ENCODE measurements around the gene TRABD2A.

Gene TRABD2A

DNA sequence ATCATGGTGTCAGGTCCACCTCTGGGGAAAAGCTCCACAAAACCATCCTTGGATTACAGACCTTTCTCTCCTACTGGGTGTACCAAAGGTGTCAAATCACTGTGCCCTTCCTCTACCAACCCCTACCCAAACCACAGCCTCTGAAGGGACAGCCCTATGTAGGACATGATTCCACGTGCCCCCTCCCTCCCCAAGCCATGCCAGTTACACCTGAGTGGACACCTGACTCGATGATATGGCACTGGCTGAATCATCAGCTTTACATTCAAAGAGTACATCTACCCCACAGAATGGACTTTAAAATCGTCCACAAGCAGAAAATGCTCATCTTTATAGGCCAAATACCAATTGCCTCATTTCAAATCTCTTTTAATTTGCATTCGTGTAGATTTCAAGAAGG is 26.0 kb downstream of the TRABD2A start:
- no peak for DNase-seq (ENCODE audit: low read depth in 2 of 2)

DNA sequence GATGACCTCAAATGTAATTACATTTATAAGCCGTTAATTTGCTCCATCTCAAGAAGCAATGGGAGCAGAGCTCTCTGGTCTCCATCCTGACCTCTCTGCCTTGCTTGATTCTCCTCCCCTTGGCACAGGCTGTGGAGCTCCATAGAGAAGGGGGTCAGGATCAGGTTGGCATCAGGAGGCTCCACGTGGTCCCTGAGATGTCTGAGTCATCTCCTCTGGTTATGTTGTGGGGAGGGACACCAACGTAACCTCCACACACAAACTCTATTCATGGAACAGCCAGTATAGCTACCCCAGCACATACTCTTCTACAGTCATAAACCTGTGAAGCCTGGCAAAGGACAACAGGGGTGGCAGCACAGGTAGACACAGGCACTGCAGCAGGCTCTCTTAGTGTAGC is 29.0 kb downstream of the TRABD2A start:
- no peak for DNase-seq (ENCODE audit: low read depth in 2 of 2)

DNA sequence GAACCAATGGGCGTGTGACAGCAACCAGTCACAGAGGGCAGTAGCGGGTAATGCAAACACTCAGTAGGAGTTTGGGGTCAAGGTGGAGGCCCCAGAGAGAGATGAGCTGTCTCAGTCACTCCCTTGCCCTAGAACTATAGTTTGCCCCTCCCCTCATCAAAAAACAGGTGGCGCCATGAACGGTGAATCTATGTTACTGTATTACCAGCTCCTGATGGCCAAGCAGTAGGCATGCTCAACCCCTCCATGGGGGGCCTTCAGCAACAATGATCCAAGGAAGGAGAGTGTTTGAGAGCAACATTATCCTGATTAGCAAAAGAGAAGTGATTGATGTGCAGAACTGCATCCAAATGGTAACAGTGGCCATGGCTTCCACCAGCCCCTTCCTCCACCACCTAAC is 30.4 kb downstream of the TRABD2A start:
- no peak for DNase-seq (ENCODE audit: low read depth in 2 of 2)

DNA sequence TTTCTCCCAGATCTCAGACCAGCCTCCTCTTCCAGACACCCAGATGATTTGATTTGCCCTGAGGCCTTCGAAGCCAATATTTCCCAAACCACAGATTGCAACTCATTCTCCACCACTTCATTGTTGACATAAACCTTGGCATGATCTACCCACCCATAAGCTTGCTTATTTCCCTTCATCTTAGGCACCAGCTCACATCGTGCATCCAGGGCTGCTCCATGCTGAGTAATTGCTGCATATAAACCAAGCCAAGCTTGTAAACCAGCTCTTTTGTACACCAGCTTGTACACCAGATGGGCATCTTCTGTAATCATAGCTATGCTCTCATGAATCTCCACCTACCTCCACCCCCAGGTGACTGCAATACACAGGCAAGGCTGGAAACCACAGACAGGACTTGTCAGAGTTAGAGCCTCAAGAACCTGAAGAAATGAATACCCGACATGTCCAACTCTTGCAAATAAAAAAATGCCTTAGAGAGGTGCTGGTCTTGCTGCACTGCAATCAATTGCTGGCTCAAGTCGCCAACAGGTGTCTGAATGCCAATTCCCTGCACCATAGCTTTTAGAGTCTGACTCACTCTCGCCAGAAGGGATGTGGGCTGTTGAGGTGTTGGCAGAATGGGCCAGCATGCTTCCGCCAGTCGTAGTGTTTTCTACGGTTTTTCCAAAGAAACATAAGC is 31.5 kb downstream of the TRABD2A start:
- DNase-seq (ENCODE audit: low read depth in 2 of 2) = no peak

DNA sequence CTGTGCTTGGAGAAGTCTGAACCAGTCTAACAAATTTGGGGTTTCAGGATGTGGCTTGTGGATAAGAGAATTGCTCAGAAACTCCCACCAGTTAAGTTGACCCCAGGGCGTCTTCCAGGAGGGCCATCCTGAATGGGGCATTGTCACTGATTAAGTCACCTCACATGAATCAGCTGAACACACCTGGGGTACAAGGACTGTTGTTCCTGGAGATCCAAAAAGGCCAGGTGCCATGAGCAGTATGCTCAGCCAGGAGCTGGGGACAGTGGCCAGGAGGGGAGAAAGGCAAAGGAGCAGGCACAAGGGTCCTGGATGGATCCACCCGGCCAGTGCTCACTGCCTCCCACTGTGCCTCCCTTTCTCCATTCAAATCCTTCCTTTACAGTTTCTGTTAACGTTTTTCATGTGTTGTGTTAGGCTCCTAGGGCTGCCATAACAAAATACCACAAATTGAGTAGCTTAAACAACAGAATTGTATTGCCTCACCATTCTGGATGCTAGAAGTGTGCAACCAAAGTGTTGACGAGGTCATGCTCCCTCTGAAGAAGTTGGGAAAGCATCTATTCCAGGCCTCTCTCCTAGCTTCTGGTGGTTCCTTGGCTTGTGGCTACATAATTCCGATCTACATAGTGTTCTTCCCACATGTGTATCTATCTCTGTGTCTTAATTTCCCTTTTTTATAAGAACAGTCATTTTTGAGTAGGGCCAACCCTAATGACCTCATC is 33.4 kb downstream of the TRABD2A start:
- no peak for DNase-seq (ENCODE audit: low read depth in 2 of 2)

DNA sequence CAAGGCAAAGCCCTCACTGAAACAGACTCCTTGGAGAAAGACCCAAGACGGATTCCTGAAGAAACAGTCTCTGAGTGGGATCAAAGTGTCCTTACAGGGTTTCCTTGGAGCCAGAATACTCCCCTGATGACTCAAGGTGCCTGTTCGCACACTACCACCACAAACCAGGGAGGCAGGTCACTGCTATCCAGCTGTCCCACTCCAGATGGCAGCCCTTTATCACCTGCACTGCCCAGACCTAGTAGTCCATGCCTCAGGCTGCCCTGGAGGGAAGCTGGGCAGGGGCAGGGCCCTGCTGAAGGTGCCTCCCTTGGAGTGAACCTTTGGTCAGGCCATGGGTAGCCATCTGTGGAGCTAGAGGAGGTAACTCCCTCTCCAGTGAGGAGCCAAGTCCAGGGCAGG is 34.1 kb downstream of the TRABD2A start:
- DNase-seq (ENCODE audit: low read depth in 2 of 2) = no peak

DNA sequence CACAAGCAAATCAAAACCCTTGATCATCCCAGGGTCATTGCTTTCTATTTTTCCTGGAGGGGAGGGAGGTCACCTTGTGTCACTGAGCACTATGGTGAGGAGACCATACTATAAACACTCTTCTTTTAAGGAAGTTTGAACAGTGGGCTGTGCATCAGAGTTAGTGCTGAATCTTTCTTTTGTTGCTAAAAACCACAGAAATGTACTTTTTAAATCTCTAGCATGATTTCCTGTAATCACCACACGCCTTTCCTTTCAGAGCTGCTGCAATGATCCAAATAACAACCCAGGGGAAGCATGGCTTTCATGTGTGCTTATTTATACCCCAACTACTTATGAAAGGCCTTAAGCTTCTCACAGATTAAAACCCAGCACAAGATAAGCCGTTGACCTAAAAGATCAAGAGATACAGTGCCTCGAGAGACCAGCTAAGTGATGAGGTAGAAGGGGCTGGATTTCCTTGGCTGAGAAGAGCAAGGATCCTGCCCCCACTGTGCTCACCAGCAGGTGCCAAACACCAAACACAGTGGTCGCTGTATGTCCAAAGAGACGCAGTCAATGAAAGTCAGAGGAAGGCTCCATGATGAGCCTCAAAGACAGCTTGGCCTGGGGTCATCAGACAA is 34.7 kb downstream of the TRABD2A start:
- DNase-seq (ENCODE audit: low read depth in 2 of 2) = no peak

DNA sequence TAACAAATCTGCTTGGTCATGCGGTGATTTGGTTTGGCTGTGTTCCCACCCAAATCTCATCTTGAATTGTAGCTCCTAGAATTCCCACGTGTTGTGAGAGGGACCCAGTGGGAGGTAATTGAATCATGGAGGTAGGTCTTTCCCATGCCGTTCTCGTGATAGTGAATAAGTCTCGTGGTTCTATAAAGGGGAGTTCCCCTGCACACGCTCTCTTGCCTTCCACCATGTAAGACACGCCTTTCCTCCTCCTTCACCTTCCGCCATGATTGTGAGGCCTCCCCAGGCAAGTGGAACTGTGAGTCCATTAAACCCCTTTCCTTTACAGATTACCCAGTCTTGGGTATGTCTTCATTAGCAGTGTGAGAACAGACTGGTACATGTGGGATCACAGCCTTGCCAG is 36.7 kb downstream of the TRABD2A start:
- DNase-seq (ENCODE audit: low read depth in 2 of 2) = no peak

DNA sequence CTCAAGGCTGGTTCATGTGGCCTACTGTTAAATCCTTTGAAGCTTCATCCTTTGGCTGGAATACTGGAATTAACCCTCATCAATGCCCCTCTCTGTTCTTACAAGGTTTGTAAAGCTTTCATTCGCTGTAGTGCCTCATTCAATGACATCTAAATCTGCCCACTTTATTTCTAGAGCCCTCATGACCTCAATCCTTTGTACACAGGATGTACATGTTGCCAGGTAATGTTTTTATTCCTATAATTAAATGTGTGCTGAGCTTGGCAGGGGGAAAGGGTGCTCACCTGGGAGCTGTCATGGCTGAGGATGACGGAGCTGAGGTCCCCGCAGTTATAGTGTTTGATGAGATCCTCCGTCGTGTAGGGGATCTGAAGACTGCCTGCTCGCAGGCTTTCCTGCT is 39.3 kb downstream of the TRABD2A start:
- DNase-seq (ENCODE audit: low read depth in 2 of 2) = no peak

DNA sequence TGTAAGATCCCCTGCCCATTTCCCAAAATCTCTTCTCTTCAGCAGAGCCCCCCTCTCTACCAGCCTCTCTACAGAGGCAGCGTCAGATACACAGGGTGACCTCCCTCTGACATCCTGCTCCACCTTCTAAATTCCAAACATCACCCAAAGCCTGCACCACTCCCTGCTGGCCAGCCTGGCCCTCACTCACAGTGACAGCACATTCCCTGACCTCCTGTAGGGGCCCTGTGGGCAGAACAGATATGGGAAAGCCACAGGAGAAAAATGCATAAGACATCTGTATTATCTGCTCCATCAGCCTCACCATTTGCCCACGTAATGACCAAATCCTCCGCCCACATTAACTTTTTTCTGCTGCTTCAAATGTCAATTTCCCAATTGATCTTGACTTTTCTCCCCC is 40.6 kb downstream of the TRABD2A start:
- DNase-seq (ENCODE audit: low read depth in 2 of 2) = no peak

DNA sequence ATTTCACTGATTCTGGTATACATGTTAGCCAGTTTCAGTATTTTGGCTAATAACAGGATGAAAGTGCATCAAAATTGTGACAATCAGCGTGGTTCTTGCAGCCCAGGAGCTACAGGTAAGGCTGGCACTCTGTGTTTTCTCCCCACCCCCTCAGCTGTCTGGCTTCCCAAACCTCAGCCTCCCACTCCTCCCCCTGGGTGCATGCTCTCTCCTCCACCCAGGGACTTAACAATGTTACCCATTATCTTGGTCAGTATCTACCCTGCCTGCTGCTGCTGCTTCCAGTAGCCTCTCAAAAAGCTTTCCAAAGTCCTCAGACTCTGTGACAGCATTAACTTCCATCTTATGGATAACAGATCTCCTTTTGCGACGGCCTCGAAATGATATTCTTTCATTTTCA is 41.0 kb downstream of the TRABD2A start:
- DNase-seq (ENCODE audit: low read depth in 2 of 2) = no peak

DNA sequence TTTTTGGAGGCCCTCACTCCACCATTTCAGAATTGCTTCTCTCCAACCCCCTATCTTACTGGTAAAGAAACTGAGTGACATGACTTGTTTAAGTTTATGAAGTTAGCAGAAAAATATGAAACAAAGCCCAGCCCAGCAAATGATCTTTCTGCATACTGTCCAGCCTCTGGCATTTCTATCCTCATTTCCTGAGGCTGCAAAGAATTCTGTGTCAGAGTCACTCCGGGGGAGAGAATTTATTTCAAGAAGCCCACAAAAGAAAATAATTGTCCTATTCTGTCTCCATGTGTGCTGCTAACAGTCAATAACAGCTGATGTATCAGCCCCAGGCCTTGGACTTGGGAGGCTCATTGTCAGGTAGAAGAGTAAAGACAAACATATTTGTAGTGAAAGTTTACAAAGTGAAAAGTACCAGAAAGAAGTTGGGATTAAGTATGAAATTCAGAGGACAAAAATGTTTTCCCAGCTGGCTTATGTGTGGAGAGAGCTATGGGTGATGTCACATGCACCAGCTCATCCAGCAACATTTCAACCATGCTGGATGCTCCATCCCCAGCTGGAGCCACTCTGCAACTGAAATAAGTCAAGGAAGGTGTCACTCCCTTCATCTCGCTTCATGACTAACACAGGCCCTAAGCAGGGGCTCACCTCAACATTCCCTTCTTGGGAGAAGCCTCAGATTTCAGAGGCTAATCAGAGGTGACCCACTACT is 42.3 kb downstream of the TRABD2A start:
- DNase-seq (ENCODE audit: low read depth in 2 of 2) = no peak

DNA sequence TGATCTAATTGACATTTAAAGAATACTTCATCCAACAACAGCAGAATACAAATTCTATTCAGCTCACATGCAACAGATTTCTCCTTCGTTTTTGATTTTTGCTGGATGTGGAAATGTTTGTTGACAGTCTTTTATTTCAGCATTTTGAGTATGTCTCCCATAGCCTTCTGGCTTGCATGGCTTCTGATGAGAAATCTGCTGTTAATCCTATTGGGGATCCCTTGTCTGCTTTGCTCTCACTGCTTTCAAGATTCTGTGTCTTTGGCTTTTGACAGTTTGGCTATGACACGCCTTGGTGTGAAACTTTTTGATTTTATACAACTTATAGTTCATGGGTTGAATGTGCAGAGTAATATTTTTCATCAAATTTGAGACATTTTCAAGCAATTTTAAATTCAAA is 44.7 kb downstream of the TRABD2A start:
- no peak for DNase-seq (ENCODE audit: low read depth in 2 of 2)

DNA sequence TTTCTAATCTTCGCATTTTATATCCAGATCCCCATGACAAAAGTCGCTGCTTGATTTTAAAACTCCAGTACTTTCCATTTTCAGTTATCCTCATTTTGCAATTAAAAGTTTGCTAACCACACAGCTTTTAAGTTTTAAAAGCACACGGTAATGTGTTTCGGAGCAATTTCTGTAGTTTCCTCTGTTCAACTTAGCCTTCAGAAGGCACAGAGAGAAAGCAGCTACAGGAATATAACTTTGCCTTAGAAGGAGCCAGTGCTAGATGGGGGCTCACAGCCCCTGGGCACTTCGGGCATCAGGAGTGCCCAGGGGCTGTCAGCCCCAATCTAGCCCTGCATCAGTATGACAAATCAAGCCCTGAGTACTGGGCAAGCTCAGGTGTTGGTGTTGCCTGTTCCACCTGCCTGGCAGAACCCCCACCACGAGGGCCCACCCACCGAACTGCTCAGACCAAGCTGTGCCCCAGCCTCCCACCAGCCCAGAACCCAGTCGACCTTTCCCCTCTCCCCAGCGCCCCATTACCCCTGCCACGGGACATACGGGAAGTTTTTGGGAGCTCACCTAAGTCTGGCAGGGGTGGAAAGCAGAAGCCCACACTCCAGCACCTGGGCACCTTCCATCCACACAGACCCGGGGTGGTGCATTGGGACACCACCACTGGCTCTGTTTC is 47.3 kb downstream of the TRABD2A start:
- no peak for DNase-seq (ENCODE audit: low read depth in 2 of 2)

DNA sequence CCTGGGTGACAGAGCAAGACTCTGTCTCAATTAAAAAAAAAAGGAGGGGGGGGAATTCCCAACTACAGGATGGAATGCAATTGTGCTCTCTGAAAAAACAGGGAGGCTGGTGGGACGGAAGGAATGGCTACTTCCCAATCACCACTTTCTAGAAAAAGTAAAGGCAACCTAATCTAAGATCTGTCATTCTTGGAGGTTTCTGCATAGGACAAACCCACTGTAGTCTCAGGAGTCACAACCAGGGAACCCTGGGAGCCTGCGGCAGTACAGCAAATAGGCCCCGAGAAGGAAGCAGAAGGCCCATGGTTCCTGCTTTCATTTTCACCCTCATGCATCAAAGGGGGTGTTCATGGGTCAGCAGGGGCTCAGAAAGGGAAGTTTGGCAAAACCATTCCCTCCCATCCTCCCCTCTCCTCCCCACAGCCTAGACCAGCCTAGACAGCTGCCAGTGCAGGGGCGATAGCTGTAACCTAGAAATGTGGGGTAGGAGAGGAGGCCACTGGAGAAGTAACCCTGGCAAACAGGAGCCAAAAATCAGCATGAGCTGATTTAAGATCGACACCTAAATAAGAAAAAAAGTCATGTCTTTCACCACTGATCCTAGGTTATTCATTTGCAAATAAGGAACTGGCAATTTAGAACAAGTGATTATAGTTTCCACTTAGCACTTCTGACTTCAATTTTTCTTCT is 48.0 kb downstream of the TRABD2A start:
- no peak for DNase-seq (ENCODE audit: low read depth in 2 of 2)

DNA sequence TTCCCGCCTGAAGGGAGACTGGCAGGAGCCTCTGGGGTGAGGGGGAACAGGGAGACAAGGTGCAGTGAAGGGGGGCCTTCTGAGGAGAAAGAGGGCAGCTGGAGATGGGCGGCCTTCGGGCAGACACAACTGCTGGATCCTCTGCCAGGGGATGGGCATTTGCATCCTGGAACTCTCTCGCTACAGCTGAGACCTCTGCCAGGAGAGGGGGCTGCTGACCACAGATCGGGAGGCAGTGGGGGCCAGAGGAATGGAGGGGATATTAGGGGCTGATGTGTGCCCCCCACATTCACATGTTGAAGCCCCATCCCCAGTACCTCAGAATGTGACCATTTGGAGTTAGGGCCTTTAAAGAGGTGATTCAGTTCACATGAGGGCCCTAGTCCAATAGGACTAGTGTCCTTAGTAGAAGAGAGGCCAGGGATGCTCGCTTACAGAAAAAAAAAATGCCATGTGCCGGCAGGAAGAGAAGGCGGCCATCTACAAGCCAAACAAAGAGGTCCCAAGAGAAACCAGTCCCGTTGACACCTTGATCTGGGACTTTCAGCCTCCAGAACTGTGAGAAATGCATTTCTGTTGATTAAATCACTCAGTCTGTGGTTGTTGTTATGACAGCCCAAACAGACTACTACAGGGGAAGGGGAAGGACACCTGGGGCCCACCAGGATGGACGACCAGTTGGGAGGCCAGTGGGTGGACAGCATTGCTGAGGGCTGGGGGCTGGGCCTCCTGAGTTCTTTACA is 50.0 kb downstream of the TRABD2A start:
- no peak for DNase-seq (ENCODE audit: low read depth in 2 of 2)

DNA sequence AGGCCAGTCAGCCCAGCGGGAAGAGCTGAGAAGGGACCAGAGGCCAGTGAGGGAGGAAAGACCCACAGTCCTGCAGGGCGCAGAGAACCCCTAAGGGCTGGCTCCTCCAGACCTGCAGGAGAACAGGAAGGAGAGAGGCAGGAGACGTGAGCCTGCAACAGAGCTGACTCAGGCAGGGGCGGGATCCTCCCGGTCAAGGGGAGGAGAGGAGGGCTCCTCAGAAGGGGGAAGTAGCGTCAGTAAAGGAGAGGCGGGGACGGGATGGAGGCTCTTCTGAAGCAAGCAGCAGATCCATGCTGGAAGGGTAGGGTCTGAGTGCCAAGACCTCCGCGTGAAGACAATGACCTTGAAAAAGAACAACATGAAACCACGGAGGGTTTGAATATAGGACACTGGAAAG is 50.8 kb downstream of the TRABD2A start:
- DNase-seq (ENCODE audit: low read depth in 2 of 2) = no peak

DNA sequence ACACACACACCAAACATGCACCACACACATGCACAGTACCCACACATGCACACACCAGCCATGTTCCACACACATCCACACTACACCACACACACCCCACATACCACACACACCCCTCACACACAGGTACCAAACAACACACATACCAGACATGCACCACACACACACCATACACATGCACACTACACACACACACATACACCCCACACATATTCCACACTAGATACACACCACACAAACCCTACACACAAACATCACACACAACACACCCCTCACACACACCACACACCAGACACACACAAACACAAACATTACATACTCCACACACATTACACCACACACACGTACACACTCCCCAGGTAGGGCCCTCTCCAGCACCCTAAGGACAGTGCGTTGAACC is 51.2 kb downstream of the TRABD2A start:
- no peak for DNase-seq (ENCODE audit: low read depth in 2 of 2)

DNA sequence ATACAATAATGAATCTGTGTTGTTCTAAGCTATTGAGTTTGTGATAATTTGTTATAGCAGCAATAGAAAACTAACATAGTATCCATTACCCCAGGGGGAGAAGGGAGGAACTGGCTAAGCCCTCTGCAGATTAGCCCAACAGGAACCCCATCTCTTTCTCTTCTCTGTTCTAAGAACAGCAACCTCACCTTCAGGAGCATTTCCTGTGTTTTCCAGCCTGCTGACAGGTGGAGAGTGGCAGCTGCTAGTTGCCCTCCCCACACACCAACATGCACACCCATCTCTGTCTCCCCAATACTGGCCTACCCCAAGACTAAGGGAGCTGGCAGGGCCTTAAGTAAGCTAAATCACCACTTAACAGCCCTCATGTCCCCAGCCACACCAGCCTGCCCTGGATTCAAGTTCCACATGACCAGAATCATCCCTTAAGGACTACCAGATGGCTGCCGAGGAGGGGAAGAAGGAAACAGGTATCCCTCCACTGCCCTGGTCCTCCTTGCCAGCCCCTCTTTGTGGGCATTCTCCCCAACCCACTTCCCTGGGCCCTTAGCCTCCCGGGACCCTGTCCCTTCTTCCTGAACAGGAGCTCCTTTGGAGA is 52.8 kb downstream of the TRABD2A start:
- DNase-seq (ENCODE audit: low read depth in 2 of 2) = no peak

DNA sequence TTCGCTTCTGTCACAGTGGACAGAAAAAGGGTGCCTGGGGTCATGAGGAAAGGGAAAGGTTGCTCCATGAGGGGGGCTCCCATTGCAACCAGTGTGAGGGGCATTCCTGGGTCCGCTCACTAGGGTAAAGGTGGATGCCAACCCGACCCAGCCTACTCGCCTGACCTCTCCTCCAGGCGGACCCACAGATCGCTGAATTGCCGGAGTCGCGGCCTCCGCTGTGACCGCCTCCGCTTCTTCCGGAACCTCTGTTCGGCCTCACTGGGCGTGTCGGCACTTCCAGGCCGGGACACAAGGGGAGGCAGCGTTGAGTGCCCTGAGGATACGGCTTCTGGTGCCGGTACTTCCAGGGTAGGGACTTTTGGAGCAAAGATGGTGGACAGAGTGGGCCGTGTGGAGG is 57.1 kb downstream of the TRABD2A start:
- DNase-seq (ENCODE audit: low read depth in 2 of 2) = no peak

All from stimulated activated CD4-positive, alpha-beta T cell treated with anti-CD3 and anti-CD28 coated beads, Interleukin-15, amount 100 ng/mL, for 48 hours (primary cell).